Coronary artery (tissue), 2 donors: Measurements from ENCODE around the gene ANK3.
A peak's percentile ranks its signal among the peaks of the same experiment; 100 is the strongest.
"Not testable (repeated sequence)": the region's sequence is repeated elsewhere in the genome, so short reads cannot be mapped to it uniquely, and the experiment has no call there.

Experiments used
- DNase-seq: peaks from one replicate; pipeline ENCODE4 v3.0.0-alpha.2; 2017; ENCODE audit warnings: low spot score
- H3K27ac ChIP-seq, 2 donors: fragments of 200-600 bp; sonication (generic); one replicate each; pipeline ENCODE4 v1.5.1; 2016 to 2019
- H3K4me3 ChIP-seq: fragments of 200-600 bp; sonication (generic); 2 replicates; pipeline ENCODE4 v1.5.1; 2016; ENCODE audit warnings: mild to moderate bottlenecking, moderate library complexity
- CTCF ChIP-seq: fragments of 200-600 bp; sonication (generic); IDR thresholded peaks from one replicate; pipeline ENCODE4 v1.5.1; 2019; ENCODE audit warnings: antibody characterized with exemption

The ANK3 gene

DNA sequence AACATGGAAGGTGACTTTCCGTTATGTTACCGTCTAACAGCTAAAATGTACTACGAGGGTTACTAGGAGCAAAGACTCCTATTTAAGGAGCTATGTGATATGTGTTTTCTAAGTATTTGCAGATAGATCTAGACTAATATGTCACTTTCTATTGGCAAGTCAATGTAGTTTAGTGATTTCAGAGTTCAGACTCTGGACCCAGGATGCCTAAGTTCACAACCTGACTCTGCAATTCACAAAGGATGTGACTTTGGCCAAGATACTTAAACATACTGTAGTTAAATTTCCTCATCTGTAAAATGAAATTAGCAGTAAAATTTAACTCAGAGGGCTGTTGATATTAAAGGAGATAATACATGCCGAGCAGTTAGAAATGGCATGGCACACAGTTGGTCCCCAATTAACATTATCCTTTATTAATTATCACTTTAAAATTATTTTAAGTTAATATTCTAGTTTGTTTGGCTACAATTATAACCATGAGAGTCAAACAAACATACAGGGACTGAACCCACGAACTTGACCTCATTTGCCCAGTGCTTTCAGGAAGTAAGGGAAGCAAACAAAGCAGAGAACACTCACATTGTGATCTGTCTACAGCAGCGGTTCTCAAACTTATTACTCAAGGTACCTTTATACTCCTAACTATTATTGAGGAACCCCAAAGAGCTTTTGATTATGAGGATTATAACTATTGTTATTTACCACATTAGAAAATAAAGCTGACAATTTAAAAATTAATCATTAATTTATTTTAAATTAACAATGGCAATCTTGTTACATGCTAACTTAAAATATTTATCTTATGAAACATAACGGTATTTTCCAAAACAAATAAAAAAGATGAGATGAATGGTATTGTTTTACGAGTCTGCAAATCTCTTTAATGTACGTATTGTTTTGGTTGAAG, 94.4 kb downstream of the ANK3 start:
- TF ChIP-seq CTCF = no peak
- Histone ChIP-seq H3K27ac (peak overlapping the region; percentile 66 to 76), H3K4me3 (peak overlapping the region; percentile 30)
- no peak for DNase-seq

DNA sequence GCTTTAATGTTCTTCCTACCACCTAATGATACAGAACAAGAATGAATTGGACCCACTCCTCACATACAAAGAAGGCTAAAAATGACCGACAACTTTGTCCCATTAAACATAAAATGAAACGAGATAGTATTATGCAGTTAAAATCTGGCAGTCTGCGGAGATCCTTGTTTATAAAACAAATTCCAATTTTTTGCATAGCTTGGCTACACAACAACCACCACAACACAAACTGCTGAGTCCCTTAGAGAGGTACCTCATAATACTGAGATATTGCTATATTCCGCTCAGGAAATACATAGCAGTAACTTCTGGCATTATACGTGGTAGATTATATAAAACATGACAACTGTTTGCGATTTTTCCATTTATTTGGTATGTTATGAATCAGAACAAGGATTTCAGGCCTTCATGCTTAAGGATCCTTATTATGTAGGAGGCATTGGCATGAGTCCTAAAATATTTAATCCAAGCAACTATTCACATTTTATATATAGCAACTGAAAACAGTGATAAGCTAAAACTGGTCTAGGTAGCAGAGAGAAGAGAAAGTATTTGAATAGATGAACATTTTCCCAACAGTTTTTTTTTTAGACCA, 96.0 kb downstream of the ANK3 start:
- peak overlapping the region; percentile 76 to 85 for H3K27ac ChIP-seq
- no peak for DNase-seq
- TF ChIP-seq CTCF = no peak
- H3K4me3 ChIP-seq = peak overlapping the region; percentile 27

- peak overlapping the region; percentile 76 to 85 for H3K27ac ChIP-seq
- no peak for TF ChIP-seq CTCF
- DNase-seq = no peak
- H3K4me3 ChIP-seq = peak overlapping the region; percentile 27
These were observed 96.7 kb downstream of the ANK3 start for GRCh38 chr10:60292998-60293397.

DNA sequence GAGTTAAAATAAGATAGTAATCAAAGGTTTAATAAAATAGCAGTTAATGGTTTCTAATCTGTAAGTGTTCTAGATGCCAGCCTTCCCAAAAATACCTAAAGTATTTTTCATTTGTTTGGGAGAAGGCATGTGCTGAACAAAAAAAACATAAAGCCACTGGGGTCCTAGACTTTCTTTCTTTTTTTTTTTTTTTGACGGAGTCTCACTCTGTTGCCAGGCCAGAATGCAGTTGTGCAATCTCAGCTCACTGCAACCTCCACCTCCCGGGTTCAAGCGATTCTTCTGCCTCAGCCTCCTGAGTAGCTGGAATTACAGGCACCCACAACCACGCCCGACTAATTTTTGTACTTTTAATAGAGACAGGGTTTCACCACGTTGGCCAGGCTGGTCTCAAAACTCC, 97.1 kb downstream of the ANK3 start:
- not testable (repeated sequence) for DNase-seq
- Histone ChIP-seq H3K27ac (peak overlapping the region; percentile 76 to 85), H3K4me3 (peak overlapping the region; percentile 27)

DNA sequence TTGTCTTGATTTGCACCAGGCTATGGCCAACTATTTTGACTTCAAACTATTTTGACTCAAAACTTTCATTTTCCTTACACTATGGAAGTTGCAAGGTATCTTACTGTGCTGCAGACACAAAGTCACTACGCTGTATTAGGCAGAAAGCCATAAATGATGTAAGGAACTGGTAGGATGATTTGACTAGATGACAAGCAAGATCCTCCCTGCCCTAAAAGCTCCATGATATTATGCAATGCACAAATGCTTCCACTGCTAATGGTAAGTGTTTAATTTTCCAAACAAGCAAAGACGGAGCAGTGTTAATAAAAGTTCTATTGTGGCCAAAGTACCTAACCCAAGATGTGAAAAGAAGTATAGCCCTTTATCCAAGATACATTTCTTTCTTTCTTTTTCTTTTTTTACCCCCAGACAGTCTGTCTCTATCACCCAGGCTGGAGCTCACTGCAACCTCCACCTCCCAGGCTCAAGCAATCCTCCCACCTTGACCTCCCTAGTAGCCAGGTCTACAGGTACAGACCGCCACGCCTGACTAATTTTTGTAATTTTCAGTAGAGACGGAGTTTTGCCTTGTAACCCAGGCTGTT, 98.2 kb downstream of the ANK3 start:
- Histone ChIP-seq H3K4me3 (peak overlapping the region; percentile 23), H3K27ac (peak overlapping the region; percentile 76 to 86)
- no peak for TF ChIP-seq CTCF
- no peak for DNase-seq

DNA sequence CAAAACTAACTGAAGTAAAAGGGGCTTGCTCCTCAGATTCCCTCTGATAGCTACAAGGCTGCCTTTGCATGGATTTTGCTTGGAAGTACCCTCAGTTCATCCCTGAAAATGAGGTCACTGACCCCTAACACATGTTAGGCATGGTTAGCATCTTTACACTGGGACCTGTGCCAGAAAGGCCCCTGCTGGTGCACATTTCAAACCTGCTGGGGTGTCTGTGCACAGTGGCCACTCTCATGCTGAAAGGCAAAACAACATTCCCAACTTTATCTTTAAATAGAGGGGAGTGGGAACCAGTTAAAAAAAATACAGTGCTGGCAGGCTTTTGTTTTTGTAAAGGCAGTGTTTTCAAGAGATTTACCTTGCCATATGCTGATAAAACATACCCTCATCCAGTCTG, 99.1 kb downstream of the ANK3 start:
- TF ChIP-seq CTCF = no peak
- Histone ChIP-seq H3K4me3 (peak overlapping the region; percentile 10), H3K27ac (peak overlapping the region; percentile 76 to 86)
- DNase-seq = no peak

DNA sequence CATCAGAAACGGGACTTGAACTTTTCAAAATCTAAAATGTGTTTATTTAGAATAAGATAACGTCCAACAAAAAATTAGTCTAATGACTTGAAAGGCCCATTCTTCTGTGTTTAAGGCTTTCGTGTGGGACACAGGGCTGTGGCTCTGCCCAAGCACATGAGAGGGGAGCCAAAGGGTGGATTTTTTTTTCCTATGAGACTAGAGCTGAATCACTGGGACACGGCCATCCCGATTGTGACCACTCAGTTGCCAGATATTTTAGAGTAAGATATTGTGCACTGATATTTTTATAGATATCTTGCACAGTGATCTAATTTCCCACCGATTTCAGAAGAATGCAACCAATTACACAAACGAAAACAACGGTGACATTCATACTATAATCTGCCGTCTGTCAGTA, 99.9 kb downstream of the ANK3 start:
- Histone ChIP-seq H3K27ac (peak overlapping the region; percentile 76 to 86), H3K4me3 (peak overlapping the region; percentile 10)
- TF ChIP-seq CTCF = no peak
- no peak for DNase-seq
